ENCODE results near the gene KRT6A.

- TF ChIP-seq CTCF (IDR thresholded peaks at IDR 0.05): no peak
- TF ChIP-seq POLR2A (IDR thresholded peaks at IDR 0.05): no peak
- no peak for TF ChIP-seq EP300 (IDR thresholded peaks at IDR 0.05)
These were observed 49.1 kb upstream of the KRT6A start for GRCh38 chr12:52542157-52542556.
